Hepatocyte (in vitro differentiated cells): ENCODE results near the gene RPE.

Source experiments
- CTCF ChIP-seq: fragments of 200-600 bp; sonication (generic); IDR thresholded peaks from 2 replicates; pipeline ENCODE4 v1.5.1; 2016; ENCODE audit warnings: antibody characterized with exemption, mild to moderate bottlenecking; ENCODE audit not compliant: poor library complexity
- EZH2 ChIP-seq: fragments of 200-600 bp; sonication (generic); IDR thresholded peaks from 2 replicates; pipeline ENCODE4 v1.6.1; 2016; ENCODE audit warnings: antibody characterized with exemption, mild to moderate bottlenecking, borderline replicate concordance
- EZH2phosphoT487 ChIP-seq: fragments of 200-600 bp; sonication (generic); IDR thresholded peaks from one replicate; pipeline ENCODE4 v1.6.1; 2018; ENCODE audit warnings: antibody characterized with exemption, mild to moderate bottlenecking, low read depth, moderate library complexity; ENCODE audit not compliant: unreplicated experiment, severe bottlenecking

DNA sequence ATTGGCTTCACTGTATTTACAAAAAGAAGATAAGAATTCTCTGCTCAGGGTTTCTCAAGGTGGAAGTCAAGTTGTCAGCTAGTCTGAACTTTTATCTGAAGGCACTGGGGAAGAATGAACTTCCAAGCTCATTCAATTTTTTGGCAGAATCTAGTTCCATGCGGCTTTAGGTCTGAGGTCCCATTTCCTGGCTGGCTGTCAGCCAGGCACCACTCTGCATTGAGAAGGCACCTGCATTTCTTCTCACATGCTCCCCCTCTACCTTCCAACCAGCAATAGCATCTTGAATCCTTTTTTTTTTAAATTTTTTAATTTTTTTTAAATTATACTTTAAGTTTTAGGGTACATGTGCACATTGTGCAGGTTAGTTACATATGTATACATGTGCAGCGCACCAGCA, 46.2 kb upstream of the RPE start:
- TF ChIP-seq CTCF (no peak), EZH2phosphoT487 (no peak), EZH2 (no peak)
